ENCODE results near the gene ALG12. TPM values are rescaled to one million over a fixed set of nuclear protein-coding genes. Genes with fewer than 3 reads are reported as not detected.

ALG12 gene
- total and polyA plus RNA-seq, 2 of the 13 experiments (the other 11 are each of a cell fraction or from before 2014, with no cell fraction given), result 7.8 to 15.8 TPM

GRCh38 chr22:49960159-49961004 is 42.1 kb upstream of the ALG12 start, which contains the start of gene PIM3 (continued):
- TF ChIP-seq MYC (CRISPR knock-in tag; IDR thresholded peaks at IDR 0.05; ENCODE audit: borderline replicate concordance), result peak; percentile 99
- TF ChIP-seq ATF1 (CRISPR knock-in tag; IDR thresholded peaks at IDR 0.05), result no peak
- peak; percentile 93; the same call in 1 of the 2 replicates for TF ChIP-seq MTERF4 (CRISPR knock-in tag; IDR thresholded peaks at IDR 0.05)
- peak; percentile 51; the same call in 1 of the 2 replicates for TF ChIP-seq SP5 (CRISPR knock-in tag; IDR thresholded peaks at IDR 0.05; ENCODE audit: borderline replicate concordance, low read depth)
- no peak for TF ChIP-seq BRCA1 (CRISPR knock-in tag; IDR thresholded peaks at IDR 0.05)
- peak; percentile 85; the same call in 1 of the 2 replicates for TF ChIP-seq BRD4 (CRISPR knock-in tag; IDR thresholded peaks at IDR 0.05)
- TF ChIP-seq ZNF264 (CRISPR knock-in tag; IDR thresholded peaks at IDR 0.05), result no peak
- TF ChIP-seq HNRNPLL (IDR thresholded peaks at IDR 0.05; ENCODE audit: low read depth, low read length, poor library complexity, severe bottlenecking), result peak; percentile 60
- TF ChIP-seq NKX3-1 (CRISPR knock-in tag; IDR thresholded peaks at IDR 0.05), result peak; percentile 69; the same call in 1 of the 2 replicates
- no peak for TF ChIP-seq GATAD2A (CRISPR knock-in tag; IDR thresholded peaks at IDR 0.05)
- TF ChIP-seq ZUFSP (CRISPR knock-in tag; IDR thresholded peaks at IDR 0.05; ENCODE audit: borderline replicate concordance), result no peak
- peak; percentile 69 for TF ChIP-seq ZNF674 (CRISPR knock-in tag; IDR thresholded peaks at IDR 0.05; ENCODE audit: low read depth)
- no peak for TF ChIP-seq ZNF224 (CRISPR knock-in tag; IDR thresholded peaks at IDR 0.05)
- TF ChIP-seq ZXDC (CRISPR knock-in tag; IDR thresholded peaks at IDR 0.05), result peak; percentile 20; the same call in 1 of the 2 replicates
- TF ChIP-seq RXRA (CRISPR knock-in tag; IDR thresholded peaks at IDR 0.05), result peak; percentile 67
- no peak for TF ChIP-seq ZNF292 (CRISPR knock-in tag; IDR thresholded peaks at IDR 0.05; ENCODE audit: borderline replicate concordance, low read depth)
- no peak for TF ChIP-seq ZNF12 (CRISPR knock-in tag; IDR thresholded peaks at IDR 0.05)
- peak; percentile 83 for TF ChIP-seq ELF3 (CRISPR knock-in tag; IDR thresholded peaks at IDR 0.05)
- TF ChIP-seq ZBTB3 (CRISPR knock-in tag; IDR thresholded peaks at IDR 0.05; ENCODE audit: borderline replicate concordance, low read depth), result 0 out of 2 replicates have a peak, but pooled peaks have one; percentile 54
- no peak for TF ChIP-seq PRDM10 (CRISPR knock-in tag; IDR thresholded peaks at IDR 0.05; ENCODE audit: low read depth)
- no peak for TF ChIP-seq PAX8 (CRISPR knock-in tag; IDR thresholded peaks at IDR 0.05; ENCODE audit: borderline replicate concordance)
